HepG2 (cell line): Measurements from ENCODE around the gene SPRYD4.
"Not testable (repeated sequence)": the region's sequence is repeated elsewhere in the genome, so short reads cannot be mapped to it uniquely, and the experiment has no call there.

Experiments
- EZH2 ChIP-seq: conservative IDR thresholded peaks from 2 replicates; pipeline ENCODE4 v1.6.1; 2012; ENCODE audit warnings: mild to moderate bottlenecking, low read depth, low read length, moderate library complexity
- SMC3 ChIP-seq: IDR thresholded peaks from 2 replicates; pipeline ENCODE4 v1.6.1; 2011; ENCODE audit warnings: low read length, improper control_type of control experiment
- TF ChIP-seq, protein P1 (sequence below): sonication (generic); formaldehyde crosslinking; IDR thresholded peaks from 2 replicates; pipeline ENCODE4 v1.4.0; 2020; ENCODE audit warnings: missing genetic modification reagents

DNA sequence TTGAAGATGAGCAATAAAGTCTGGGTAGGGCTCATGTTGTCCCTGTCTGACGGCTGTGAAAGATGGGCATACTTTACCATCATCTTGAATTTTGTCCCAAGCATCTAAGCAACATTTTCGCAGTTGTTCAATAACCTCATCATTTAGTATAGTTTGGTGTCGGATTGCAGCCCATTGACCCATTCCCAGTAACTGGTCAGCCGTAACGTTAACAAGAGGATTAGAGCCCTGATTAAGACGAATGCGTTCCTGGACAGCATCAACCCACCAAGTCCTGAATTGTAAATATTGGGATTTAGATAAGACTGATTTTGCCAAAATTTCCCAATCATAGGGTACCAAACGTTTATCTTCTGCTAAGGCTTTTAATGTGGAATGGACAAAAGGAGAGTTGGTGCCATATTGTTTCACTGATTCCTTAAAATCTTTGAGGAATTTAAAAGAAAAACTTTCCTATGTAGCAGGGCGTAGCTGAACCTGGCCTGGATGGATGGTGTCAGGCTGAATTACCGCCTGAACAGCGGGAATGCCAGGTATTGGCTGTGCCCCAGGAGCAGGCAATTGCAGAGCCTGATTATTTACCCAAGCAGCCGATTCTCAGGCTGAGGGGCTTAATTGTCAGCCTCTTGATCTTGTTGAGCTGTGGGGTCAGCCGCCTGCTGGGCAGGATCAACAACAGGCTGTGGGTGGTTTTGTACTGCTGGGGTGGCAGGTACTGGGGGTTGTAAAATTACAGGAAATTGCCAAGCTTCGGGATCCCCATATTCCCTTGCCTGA, 29.9 kb downstream of the SPRYD4 start:
- not testable (repeated sequence) for TF ChIP-seq EZH2, SMC3
- TF ChIP-seq, protein P1, sequence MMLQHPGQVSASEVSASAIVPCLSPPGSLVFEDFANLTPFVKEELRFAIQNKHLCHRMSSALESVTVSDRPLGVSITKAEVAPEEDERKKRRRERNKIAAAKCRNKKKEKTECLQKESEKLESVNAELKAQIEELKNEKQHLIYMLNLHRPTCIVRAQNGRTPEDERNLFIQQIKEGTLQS (CRISPR knock-in tag): not testable (repeated sequence)
